ENCODE data around the gene EHD4. TPM values are rescaled to one million over a fixed set of nuclear protein-coding genes. Genes with fewer than 3 reads are reported as not detected.

The EHD4 gene
- total RNA-seq, 1 donor from 2014 or later, result 39.7 TPM

DNA sequence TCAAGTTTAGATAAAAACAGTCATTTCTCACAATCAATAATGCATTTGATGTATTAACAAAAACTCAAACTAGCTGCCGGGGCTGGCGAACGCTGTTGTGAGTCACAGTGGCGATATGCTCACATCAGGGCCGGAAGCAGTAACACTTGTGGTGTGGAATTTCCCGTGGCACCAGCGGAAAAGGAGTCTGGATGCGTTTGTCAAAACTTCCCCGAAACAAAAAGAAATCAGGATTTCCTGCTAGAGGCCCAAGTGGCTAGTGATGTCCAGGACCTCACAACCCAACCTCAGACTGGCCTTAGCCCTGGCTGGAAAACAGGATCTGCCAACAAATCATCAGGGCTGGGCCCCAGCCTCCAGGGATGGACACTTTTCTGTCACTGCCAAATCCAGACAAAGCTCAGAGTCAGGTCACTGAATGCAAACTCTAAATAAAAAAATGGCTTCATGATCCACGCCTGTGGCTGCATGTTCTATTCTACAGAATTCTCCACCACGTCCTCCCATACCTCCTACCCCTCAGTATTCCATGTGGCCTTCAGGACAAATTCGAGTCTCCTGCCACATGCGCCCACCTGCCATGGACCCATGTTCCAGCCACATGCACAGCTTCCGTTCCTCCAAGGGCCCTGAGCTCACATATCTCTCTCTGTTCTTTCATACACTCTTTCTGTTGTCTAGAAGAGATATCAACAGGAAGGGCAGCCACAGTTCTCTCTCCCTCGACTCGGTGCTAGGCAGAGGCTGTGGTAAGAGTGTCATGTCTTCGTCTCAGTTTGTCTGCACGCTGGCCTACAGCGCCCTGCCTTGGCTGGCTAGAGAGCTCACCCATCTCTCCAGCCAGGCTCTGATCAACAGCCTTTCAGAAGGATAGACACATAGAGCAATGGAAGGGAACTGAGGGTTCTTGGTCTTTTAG, 35.4 kb downstream of the EHD4 start:
- DNase-seq (ENCODE audit: low spot score), result peak; percentile 31

DNA sequence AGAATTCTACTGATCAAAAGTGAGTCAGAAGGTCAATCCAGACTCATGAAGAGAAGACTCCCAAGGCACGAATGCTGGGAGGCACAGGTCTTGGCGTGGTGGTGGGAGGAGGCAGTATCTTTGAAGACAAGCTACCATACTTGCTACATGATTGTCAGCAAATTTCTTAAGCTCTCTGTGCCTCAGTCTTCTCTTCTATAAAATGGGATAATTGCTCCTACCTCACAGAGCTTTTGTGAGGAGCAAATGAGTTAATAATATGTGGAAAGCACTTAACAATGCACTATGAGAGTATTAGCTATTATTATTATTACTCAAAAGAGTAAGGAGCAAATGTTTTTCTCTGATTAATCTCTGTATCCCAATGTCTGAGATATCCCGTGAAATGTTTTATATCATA, 36.2 kb downstream of the EHD4 start:
- no peak for DNase-seq (ENCODE audit: low spot score)

DNA sequence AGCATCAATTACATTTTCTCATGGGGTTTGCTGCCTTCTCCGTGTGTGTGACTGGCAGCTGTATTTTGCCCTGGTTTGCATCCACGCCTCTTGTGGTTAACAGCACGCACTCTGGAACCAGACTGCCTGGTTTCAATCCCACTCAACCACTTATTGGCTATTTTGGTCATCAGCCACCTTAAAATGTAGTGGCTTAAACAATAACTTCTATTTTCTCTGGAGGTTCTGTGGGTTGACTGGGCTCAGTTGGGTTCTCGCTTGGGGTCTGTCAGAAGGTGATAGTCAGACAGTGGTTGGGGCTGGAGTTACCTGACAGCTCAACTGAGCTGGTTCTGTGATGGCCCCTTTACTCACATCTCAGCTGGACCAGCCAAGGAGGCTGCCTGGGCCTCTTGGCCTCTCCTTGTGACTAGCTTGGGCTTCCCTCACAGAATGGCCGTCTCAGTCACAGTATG, 36.8 kb downstream of the EHD4 start:
- no peak for DNase-seq (ENCODE audit: low spot score)

DNA sequence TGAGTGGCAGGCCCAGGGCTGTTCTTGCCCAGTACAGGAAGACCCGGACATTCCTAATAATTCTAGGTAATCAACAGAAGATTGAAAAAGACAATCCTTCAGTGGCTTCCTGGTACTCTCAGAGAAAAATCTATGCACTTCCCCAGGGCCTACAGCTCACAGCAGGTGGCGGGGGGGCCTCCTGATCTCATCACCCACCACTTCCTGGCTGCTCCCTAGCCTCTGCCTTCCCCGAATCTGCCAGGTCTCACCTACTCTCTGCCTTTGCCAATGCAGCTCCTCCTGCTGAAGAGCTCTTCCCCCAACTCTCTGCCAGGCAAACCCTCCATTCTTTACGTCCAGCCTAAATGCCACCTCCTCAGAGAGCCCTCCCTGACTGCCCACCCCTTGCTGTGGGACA, 37.5 kb downstream of the EHD4 start:
- DNase-seq (ENCODE audit: low spot score), result peak; percentile 60

DNA sequence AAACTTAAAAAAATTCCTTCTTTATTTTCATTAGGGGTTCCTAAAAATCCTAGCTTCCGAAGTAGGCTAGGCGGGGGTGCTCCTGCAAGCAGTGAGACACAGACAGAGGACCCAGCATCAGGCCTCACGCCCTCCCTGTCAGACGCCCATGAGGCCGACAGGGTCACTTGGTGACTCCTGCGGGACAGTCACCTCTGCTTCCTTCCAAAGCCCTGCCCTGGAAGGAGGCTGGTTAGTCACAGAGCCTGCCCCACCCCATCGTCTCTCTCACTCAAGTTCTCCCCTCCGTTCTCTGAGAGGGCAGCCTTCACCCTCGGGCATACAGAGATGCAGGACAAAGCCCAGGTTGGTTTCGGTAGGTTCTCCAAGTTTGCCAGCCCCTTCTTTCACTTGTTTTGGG, 38.6 kb downstream of the EHD4 start:
- no peak for DNase-seq (ENCODE audit: low spot score)

DNA sequence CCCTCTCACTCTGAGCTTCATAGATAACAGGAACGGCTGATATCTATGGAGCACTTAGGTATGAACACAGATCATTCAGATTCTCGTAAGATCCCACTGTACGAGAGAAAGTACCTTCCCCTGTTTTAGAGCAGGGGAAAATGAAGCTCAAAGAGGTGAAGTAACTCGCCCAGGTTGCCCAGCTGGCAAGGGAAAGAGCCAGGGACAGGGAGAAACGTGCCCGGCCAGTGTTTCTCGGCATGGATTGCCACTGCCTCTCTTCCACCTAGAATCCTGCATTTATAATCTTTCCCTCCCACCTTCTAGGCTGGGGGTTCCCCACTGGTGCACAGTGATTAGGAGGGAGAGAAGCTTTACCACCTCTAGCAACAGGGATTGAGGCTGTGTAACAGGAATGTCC, 39.0 kb downstream of the EHD4 start:
- no peak for DNase-seq (ENCODE audit: low spot score)

DNA sequence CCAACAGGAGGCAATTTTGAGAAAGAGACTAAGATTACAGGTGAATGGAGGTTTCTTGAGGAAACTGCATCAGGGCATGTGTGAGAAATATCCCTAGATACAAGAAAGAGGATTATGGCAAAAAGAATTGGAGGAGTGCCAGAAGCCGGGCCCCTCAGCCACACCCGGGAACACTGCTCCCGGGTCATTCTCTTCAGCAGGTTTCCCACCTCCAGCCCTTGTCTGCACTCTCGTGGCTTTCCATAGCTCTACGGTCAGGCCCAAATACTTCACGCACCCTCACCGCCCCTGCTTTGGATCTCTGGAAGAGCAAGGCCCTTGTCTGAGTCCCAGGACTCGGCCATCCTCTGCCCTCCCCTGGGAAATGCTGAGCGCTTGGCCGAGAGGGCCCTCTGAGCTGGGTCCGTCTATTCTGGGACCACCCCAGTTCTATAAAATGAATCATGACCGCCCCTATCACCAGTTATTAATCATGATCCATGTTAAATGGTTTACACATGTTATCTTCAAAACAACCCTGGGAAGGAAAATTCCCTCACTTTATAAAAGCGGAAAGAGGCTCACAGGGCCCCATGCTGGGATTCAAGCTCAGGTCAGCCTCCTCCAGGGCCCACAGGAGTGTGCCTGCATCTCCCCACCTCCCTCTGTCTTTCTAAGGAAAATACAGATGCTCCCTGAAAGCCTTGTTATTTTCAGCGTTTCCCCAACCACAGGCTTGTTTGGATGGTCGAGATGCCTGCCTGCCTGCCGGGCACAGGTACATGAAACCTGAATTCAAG, 39.7 kb downstream of the EHD4 start:
- DNase-seq (ENCODE audit: low spot score), result no peak

DNA sequence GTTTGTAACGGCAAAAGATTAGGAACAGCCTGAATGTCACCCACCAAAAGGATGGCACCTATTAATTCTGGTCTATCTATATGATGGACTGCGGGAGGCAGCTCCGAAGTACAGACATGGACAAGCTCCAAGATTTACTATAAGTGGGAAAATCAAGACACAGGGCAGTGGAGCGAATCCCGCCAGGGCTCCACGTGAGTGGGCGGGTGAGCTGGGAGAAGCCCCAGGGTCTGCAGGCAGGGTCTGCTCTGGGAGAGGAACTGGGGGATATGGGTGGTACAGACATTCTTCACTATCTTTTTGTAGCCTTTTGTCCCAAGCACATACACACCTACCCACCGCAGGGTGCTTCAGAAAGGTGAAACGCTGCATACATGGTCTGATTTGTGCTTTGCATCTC, 40.3 kb downstream of the EHD4 start:
- DNase-seq (ENCODE audit: low spot score), result no peak

DNA sequence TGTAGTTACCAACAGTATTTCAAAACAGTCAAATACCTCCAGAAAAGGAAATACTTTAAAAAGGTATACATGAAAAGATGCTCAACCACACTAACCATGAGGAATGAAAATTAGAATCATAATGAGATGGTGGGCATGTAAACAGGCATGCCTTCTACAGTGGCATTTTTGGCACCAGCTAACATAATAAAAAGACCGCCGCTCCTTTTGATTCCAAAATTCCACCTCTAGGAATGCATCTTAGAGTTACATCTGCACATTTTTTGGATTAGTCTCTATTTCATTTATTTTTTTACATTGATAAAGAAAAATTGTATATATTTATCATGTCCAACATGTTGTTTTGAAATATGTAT, 41.5 kb downstream of the EHD4 start:
- no peak for DNase-seq (ENCODE audit: low spot score)

DNA sequence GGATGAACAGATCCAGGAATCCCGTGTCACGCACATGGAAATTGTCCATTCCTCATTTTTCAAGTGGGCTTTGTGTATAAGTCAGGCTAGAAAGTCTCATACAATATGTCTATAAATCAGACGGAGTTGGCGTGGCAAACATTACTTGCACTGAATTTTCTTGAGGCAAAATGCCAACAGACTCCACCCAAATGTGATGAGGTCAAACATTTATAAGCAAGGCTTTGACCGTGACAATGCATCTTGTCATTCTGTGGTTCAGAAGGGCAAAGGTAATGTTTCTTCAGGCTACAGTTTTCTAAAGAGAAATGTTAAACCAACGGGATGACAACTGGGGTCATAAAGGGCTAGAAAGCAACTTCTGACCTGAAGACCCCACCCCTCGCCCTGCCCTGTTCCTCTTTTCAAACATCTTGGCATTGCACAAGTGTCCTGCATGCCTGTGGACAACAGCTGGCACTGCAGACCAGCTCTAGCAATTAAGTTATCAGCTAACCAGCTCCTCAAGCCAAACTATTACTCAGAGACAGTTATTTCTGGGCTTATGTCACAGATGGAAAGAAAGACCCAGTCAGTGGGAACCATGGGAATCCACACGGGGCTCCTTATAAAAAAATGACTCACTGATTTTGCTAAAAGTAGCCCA, 42.0 kb downstream of the EHD4 start:
- DNase-seq (ENCODE audit: low spot score), result no peak

DNA sequence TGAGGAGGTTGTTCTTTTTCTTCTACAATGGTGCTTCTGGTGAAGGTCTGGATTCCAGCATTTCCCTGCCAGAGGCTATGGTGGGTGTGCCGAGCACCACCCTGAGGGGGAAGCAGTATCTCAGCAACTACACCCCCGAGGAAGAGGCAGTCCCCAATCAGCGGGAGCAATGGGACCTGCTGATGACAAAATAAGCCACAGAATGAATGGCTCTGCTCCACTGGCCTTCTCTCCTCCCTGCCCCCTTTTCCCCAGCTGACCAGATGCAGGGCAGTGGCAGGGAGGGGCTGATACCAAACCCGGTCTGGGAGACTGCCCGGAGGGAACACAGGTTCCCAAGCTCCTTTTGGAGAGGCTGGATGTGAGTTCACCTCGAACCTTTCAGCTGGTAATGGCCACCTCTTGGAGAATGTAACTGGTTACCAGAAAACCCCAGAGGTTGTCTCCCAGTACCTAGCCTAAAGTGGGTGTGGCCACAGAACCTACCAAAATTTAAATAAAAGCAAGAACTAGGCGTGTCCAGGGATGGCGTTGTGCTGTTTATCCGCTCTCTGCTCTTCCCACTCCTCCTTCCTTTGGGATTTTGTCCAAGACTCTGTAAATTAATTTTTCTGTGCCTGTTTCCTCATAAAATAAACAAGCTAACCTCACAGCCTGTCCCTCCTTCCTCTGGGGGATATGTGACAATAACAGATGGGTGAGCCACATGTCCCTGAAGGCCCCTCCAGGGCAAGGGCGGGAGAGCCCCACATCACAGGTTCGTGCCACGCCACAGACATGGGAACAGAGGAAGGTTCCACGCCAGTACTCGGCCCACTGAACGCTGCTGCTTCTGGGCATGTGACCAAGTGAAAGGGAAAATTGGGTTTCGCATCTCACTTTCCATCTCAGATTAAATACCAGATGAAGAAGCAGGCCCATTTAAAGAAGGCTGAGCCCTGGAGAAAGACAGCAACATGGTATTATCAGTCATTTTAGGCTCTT, 43.4 kb downstream of the EHD4 start:
- DNase-seq (ENCODE audit: low spot score), result no peak

DNA sequence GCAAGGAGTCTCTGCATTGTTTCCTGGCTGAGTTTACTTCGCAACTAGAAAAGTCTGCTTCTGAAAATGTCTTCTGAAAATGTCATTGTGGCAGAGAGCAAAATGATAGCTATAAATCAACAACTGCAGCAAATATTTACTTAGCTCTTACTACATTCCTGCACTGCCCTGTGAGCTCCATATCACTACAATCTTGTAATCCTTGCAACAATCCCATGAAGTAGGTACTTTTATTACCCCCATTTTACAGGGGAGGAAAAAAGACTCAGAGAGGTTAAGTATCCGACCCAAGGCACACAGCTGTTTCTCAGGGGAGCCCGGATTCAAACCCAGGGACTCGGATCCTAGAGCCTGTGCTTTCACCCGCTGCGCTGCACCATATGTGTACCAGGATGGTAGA, 44.3 kb downstream of the EHD4 start:
- DNase-seq (ENCODE audit: low spot score), result no peak

DNA sequence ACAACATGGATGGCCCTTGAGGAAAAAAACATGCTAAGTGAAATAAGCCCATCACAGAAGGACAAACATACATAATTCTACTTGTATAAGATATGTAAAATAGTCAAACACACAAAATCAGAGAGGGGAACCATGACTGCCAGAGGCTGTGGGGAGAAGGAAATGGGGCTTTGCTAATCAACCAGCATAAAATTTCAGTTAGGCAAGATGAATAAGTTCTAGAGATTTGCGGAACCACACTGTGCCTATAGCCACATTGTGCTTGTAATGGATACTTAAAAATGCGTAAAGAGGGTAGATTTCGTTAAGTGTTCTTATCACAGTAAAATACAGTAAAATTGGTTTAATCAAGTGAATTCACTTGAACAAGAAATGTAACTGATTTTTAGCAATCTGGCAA, 44.8 kb downstream of the EHD4 start:
- DNase-seq (ENCODE audit: low spot score), result no peak

DNA sequence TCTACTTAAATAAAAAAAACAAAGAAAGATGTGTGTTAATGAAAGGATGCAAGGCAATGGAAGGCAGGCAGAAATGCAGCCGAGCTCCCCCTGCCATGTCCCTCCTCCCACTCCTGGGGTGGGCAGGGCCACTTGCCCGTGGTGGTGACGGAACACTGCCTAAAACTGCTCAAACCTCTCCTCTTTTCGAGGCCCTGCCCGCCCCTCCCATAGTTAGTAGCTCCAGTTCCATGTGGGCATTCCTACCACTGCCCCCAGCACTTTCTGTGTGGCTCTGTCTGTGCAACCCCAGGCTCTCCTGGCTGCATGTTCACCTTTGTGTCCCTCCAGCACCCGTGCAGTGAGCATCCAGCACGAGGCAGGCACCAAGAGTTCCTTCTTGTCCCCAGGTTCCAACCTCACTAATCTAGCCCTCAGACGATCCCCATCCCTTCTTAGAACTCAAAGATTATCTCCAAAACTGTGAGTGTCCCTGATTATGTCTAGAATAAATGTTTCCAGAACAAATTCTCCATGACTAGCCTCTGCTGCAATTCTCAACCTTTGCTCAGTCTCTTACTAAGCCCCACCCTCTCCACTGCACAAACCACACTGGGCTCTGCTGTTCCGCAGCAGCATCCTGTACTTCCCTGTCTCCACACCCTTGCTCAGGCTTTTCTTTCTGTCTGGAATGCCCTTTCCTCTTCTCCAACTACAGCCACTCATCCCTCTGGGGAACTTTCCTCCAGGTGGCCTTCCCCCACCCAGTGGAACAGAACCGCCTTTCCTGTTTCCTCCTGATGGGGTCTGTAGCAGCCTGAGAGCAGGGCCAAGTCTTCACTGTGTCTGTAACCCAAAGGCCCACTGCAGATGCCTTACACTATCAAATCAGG, 45.9 kb downstream of the EHD4 start:
- DNase-seq (ENCODE audit: low spot score), result no peak

DNA sequence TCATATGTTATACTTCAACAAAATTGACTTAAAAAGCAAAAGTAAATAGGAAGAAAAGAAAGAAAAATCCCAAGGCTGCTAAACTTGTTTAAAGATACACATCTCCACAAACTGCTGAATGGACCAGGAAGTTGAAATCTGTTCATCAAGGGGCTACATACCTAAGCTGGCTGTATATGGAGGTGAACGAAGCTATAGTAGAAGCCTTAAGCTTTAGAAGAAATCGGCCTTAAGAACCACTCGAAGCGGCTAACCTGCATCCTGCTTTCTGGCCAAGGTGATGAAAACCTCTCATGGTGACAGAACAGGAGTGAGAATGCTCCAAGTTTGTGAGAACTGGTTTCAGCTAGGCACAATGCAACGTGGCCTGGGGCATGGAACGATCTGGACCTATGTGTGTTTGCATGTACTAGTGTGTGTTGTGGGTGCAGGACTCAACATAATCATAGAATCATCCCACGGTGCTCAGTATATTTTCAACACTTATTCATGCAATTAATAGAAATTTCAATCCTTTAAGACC, 47.2 kb downstream of the EHD4 start:
- no peak for DNase-seq (ENCODE audit: low spot score)

DNA sequence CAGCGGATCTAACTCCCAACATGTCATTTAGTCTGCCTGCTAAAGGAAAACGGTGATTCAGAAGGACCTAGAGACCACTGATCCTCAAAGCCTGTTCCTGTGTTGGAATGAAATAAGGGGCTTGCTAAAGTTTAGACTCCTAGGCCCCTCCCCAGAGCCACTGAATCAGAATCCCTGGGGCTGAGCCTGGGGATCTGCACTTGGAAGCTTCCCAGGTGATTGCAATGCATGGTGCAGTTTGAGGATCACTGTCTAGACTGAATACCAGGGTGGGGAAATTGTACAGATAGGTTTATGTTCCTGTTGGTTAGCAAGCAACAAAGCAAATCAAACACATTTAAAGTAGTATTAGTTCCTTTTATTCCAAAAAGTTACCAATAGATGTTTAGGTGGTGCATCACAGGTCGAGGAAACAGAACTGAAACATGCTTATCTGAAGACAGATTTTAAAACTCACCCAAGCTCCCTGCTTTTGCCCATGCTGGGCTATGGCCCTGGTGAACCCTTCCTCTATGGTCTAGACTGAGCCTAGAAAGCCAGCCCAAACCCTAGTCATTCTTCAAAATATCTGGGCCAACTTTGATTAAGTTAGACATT, 48.9 kb downstream of the EHD4 start:
- no peak for DNase-seq (ENCODE audit: low spot score)

DNA sequence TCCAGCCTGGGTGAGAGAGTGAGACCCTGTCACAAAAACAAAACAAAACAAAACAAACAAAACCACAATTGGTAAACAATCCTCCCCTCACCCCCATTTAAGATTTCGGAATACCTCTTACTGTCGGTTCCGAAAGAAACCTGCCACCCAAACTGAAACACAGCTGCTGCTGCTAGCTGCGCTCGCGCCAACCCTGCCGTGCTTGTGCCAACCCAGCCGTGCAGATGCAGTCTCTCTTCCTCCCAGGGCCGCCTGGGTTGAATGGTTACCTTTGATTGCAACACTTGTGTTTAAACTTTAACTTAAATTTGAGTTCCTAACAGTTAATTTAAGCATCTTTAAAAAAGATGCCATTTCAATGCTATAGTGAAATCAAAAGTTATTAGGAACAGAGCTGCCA, 50.0 kb downstream of the EHD4 start:
- DNase-seq (ENCODE audit: low spot score), result no peak

DNA sequence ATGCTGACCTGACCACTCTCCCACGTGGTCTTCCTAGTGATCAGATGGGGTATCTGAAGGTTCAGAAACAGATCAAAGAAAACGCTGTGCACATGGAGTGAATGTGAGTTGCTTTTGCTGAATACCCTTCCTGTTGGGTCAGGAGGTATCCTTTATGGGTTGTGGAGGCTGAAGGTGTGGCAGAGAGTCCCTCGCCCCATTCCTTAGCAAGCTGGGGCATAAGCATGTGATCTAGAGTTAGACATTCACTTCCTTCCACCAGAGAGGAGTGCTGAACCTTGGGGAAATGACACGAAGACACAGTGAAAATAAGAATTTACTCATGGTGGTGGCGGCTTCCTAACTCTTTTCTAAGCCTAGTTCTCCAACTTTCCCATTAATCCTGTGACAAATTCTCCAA, 50.7 kb downstream of the EHD4 start:
- no peak for DNase-seq (ENCODE audit: low spot score)

DNA sequence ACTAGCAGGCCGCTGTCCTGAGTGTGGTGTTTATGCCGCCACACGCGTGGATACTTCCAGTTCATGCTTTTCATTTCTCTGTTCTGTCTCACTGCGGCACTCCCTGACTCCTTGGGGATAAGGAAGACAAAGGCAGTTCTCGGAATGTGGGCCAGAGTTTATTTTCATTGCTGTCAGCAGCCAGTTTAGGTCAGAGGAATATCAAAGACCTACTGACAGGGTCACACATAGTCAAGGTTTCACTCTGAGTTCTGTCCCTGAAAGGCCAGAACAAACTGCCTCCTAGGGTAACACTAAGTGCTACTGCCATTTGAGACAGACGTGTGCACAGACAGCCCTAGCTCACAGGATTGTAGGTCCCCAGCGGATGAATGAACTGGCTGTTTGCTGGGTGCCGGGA, 51.2 kb downstream of the EHD4 start:
- peak; percentile 58 for DNase-seq (ENCODE audit: low spot score)
